ENCODE results near the gene ATP2B1. TPM values are rescaled to one million over a fixed set of nuclear protein-coding genes. Genes with fewer than 3 reads are reported as not detected.

Gene ATP2B1
- total and polyA plus RNA-seq, 5 donors = 6.1 to 19.0 (median 14.2) TPM

Other genes starting within 250 kb of the ATP2B1 start
- gene GALNT4, start 184.0 kb downstream of the ATP2B1 start, total RNA-seq = 1 to 10 TPM; 3.3 to 5.2 (median 4.0) TPM
- 2.5 TPM for gene GALNT4, start 184.0 kb downstream of the ATP2B1 start, polyA plus RNA-seq
- gene POC1B, start 182.8 kb downstream of the ATP2B1 start, total RNA-seq = 10 to 100 TPM in 1 of 4 donors, 1 to 10 TPM in 3; 7.8 to 13.1 (median 8.8) TPM
- 5.4 TPM for gene POC1B, start 182.8 kb downstream of the ATP2B1 start, polyA plus RNA-seq